Measurements from ENCODE around the gene DLK1. TPM values are rescaled to one million over a fixed set of nuclear protein-coding genes. Genes with fewer than 3 reads are reported as not detected.

The DLK1 gene
- polyA plus RNA-seq (ENCODE audit: insufficient read length) = 2,378 TPM

DNA sequence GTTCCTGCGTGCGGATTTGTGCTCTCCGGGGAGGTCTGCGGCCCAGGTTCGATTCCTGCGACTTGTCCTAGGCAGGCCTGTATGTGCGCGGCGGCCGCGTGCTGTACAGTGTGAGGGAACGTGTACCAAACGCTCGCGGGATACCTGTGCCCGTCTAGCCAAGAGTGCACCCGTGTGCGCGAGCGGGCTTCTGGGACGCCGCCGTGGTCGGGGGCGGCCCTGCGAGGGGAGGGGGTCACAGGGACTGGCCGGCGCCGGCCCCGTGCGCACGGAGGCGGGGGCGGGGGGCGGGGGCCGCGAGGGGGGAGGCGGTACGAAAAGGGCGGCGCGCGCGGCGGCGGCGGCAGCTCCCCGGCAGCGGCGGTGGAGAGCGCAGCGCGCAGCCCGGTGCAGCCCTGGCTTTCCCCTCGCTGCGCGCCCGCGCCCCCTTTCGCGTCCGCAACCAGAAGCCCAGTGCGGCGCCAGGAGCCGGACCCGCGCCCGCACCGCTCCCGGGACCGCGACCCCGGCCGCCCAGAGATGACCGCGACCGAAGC is at the start of gene DLK1:
DLK1 (plus strand) TSS at position 343 of the 536 bp plus-strand sequence; CDS start at position 520, 177 bp downstream.
- DNase-seq (ENCODE audit: low read depth) = no peak

DNA sequence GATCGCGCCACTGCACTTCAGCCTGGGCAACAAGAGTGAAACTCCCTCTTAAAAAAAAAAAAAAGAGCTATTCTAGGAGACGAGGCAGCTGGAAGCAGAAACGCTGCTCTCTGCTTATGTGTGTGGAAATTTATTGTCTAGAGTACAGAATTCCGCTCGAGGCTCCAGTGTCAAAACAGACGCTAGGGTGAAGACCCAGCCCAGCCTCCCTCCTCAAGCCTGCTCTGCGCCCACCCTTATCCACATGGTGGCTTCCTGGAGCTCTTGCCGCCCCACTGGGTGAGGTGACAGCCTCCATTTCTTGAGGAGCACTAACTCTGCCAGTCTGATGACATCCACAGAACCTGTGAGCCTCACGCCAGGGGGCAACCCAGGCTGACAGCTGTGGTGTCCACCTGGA is 49.5 kb upstream of the DLK1 start:
- DNase-seq (ENCODE audit: low read depth) = no peak

DNA sequence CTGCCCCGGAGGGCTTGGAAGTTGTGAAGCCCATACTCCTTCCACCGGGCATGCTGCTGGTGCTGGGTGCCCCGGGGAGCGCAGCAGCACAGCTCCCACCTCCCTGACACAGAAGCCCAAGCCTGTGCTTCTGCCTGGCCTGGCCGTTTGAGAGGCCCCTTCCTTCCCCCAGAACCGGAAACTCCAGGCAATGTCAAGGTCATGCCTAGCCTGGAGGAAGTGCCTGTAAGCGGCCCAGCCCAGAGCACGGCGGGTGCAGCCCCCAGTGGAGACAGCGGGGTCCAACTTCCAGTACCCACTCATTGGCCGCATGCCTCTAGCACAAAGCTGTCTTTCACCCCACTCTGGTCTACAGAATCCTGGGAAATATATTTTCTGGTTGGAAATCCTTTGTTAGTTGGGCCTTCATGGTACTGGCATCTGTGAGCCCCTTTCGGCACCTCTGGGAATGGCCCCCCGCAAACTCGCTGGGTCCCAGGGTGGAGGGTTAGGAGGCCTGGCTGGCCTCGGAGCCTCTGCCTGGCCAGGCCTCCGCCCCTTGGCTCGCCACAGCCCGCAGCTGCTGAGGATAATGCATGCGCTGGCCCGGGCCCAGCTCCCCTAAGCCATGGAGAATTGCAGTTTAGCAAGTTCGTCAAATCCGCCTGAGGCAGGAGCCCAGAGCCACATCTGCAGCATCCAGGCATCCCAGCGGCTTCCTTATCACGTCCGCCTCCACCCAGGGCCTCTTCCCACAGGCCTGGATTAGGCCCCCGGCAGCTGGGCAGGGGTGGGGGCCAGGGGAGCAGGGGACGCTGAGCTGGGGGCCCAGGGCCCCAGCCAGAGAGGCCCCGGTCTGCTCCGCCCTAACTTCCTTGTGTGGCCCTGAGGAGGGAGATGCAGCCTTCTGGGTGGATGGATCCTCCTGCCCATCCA is 48.9 kb upstream of the DLK1 start:
- peak; percentile 81 for DNase-seq (ENCODE audit: low read depth)

DNA sequence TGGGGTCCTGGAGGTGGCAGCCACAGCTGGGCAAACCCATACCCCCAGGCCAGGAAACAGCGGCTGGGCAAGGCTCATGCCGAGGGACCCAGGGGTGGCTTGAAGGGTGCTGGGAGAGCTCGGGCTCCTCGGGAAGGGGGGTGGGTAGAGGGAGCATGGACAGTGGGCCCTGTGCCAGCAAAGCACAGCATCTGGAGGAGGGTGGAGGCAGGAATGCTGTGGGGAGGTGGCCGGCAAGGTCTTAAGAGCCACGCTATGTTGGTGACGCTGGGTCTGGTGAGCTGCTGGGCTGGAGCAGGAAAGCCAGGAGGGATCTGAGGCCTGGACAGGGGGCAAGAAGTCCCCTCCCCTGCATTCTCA is 48.2 kb upstream of the DLK1 start:
- DNase-seq (ENCODE audit: low read depth) = no peak

DNA sequence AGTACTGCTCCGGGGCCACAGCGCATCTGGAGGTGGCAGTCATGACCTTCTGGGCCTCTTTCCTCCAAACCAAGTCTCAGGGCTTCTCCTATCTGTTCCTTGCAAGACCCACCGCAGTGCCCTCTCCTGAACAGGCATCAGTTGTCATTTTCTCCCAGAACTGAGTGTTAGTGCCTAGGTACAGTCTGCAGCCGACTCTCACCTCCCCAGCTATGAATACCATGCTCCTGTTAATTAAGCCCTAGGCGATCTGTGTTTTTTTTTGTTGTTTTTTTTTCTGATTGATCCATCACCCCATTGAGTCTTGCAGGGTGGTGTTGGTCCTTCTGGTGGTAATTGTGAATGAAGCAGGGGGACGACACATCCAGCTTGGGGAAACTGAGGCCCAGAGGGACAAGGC is 47.5 kb upstream of the DLK1 start:
- no peak for DNase-seq (ENCODE audit: low read depth)

DNA sequence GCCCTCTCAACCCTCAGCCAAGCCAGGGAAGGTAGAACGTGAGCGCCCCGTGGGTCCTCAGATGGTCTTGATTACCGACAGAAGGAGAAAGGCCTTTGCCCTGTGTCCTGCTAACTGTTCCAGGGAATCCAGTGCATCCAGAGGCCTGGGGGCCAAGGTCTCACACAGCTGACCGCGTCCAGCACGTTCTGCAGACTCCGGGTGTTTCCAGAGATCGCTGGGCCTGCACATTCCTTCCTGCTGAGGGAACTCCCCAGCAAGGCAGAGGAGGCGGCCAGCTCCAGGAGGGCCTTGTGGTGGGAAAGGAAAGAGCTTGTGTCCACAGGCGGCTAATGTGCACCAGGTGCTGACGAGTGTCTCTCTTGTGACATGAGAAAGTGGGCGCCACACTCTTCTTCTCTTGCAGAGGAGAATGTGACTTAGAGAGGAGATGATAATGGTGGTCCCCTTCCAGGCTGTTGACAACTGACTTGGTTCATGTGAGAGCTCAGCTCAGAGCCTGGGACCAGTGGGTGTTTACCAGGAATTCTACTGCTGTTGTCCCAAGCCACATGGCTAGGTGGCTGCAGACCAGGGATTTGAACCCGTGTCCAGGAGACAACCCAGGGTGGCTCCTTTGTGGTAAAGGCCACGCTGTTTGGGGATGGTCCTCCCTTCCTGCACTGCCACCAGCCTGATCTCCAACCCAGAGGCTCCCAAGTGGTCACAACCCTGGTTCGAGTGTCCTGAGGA is 46.8 kb upstream of the DLK1 start:
- DNase-seq (ENCODE audit: low read depth) = peak; percentile 86

DNA sequence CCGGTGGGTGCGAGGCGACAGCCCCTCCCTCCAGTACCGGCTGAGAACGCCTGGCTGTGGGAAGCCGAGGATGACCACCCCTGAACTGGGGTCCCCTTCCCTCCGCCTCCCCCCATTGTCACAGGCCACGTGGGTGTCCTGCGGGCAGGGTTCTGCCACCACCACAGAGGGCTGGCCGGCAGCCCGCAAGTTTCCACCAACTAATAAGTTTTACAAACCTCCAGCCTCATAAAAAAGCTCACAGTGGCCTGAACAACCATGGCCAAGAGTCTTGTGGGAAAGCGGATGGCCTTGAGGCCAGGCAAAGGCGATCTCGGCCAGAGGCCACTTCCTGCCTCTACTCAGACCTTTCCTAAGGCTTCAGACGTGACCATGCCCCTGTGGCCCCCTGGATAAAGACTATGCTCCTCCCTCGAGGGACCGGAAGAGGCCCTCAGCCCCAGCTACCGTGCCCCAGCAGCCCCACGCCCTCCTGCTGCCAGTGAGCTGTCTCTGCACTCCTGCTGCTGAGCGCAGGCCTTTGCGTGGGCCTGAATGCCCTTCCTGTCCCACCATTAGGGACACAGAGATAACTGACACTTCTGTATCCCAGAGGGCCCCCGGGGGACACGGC is 46.1 kb upstream of the DLK1 start:
- no peak for DNase-seq (ENCODE audit: low read depth)

DNA sequence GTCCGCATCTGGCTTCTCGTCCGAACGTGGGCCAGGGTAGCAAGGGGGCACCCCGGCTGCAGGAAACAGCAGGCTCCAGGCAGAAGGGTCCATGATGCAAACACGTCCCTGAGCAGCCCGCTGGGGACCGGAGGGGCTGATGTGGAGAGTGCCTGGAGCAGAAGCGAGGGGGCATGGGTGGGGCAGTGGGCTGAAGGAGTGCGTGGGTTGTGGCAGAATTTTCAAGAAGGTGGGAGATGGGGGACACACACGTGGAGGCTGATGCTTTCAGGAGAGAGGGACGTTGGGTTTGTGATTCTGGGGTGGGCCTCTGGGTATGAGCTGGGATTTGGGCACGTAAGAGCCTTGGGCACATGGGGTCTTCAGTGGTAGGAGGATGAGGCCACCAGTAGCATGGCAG is 45.6 kb upstream of the DLK1 start:
- no peak for DNase-seq (ENCODE audit: low read depth)

DNA sequence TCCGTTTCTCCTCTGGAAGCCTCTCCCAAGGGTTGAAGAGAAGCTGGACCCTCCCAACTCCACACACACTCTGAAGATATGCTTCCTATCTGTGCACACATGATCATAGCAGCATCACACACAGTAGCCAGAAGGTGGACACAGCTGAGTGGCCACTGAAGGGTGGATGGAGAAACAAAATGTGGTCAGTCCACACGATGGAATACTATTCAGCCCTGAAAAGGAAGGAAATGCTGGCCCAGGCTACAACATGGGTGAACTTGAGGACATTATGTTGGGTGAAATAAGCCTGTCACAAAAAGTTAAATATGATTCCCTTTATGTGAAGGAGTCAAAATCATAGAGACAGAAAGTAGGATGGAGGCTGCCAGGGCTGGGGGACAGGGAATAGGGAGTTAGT is 43.9 kb upstream of the DLK1 start:
- no peak for DNase-seq (ENCODE audit: low read depth)

DNA sequence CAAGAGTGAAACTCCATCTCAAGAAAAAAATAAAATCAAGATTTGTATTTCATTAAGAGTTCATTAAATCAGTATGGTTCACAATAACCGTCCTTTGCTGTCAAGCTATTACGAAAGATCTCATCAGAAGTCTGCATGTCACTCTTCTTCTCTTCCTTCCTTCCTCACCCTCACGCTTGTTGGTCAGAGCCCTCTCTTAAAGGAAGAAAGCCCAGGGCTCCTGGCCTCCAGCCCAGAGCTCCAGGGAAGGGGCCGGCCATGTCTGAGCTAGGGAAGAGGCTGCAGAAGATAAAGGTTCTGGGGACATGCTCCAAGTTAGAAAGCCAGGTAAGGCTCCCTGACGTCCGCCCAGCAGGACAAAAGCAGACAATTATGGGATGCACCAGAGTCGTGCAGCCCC is 43.1 kb upstream of the DLK1 start:
- no peak for DNase-seq (ENCODE audit: low read depth)

DNA sequence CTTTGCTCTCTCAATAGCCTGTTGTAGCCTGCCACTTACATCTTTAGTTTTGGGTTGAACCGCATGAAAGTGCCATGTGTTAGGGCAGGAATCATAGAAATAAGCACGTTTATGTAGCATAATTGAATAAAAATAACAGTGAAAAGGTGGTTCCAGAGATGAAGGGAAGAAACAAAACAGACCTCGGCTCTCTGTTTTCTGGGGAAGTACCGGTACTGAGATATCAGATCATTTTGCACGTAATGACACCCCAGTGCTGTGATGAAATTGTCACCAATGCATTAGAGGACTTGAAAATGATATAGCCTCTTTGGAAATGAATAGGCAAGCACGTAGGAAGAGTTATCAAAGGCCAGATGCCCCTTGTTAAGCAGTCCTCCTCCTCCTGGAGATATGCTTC is 42.5 kb upstream of the DLK1 start:
- DNase-seq (ENCODE audit: low read depth) = no peak

DNA sequence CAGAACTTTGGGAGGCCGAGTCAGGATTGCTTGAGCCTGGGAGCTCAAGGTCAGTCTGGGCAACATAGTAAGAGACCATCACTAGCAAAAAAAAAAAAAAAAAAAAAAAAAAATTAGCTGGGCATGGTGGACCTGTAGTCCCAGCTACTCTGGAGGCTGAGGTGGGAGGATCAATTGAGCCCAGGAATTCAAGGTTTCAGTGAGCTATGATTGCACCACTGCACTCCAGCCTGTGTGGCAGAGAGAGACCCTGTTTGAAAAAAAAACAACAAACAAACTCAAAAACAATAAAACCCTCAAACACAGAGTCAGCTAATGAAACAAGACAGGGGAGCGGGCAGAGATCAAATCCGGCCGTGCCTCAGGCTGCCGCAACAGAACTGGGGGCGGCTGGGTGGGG is 41.7 kb upstream of the DLK1 start:
- DNase-seq (ENCODE audit: low read depth) = no peak

DNA sequence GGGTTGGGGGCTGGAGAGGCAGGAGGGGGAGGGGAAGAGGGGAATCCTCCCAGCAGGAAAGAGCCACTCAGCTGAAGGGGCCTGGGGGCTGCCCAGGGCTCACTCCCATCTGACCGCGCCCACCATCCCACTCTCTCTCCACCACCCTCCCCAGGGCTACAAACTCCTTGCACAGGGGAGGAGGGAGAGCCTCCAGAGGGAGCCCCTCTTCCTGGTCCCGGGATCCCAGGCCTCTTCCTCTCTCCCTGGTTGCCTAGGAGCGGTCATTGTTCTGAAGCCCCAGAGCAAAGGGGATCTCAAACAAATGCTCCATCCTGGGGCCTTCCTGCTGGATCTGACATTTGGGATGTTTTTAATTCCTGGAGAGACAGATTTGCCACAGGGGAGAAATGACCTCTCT is 39.8 kb upstream of the DLK1 start:
- no peak for DNase-seq (ENCODE audit: low read depth)

DNA sequence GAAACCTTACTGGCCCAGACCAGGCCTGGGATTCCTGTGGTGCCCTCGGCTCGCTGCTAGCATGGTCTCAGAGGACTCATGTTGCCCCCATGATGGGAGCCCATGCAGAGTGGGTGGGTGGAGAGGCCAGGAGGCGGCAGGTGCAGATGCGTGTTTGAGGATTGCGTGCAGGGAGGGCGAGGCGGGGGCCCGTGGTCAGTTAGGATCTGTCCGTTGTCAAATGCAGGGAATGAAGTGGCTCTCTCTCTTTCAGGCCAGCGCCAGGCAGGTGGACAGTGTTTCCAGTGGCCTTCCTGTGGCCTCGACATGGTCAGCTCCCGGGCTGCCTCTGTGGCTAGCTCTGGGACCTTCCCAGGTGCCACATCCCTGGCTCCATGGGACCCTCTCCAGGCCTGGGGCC is 39.3 kb upstream of the DLK1 start:
- no peak for DNase-seq (ENCODE audit: low read depth)

DNA sequence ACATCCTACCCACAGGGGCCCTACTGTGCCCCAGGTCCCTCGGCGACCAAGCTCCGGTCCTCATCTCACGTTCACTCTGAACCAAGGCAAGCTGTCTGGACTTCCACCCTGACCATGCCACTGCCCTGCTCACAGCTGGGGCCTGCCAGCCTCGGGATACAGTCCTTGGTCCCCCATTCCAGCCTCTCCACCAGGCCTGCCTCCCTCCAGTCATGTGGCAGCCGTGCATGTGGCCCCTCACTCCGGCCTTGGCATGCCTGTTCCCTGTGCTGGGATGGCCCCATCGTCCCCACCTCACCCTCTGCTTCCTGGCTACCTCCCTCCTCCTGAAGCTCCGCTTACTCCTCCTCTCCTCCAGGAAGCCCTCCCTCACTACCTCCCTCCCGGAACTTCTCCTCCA is 38.6 kb upstream of the DLK1 start:
- DNase-seq (ENCODE audit: low read depth) = no peak

DNA sequence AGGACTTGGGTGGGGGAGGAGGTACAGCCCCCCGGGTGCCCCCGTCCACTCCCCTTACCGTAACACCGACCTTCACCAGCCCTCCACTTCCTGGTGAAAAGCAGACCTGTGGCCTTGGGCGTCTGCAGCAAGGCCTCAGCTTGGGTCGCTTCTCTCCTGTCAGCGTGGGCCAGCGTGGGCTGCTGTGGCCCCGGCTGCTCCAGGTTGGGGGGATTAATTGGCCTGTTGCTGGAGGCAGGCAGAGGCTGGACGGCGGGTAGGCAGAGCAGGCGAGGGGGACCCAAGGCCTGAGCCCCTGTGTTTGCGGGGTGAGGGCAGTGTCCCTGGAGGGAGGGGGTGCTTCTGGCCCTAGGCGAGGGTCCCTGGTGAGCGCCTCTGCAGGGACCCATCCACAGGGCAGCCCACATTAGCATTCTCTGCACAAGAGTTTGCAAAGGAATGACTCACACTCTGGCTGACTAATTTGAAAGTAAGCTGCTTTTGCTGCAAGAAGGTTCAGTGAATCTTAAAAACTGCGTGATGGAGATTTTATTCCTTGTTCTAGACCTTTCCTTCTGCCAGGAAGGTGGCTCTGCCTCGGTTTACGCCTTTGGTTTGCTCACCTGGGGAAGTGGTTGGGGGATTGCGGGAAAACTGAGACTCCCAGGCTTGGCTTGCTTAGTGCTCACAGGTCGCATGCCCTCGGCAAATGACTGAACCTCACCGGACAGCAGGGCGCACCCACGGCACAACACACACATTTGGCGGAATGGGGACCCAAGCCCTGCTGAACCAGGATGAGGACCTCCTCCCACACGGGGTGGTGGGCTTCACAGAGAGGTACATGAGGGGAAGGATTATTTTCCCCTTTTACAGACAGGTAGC is 37.9 kb upstream of the DLK1 start:
- DNase-seq (ENCODE audit: low read depth) = no peak

DNA sequence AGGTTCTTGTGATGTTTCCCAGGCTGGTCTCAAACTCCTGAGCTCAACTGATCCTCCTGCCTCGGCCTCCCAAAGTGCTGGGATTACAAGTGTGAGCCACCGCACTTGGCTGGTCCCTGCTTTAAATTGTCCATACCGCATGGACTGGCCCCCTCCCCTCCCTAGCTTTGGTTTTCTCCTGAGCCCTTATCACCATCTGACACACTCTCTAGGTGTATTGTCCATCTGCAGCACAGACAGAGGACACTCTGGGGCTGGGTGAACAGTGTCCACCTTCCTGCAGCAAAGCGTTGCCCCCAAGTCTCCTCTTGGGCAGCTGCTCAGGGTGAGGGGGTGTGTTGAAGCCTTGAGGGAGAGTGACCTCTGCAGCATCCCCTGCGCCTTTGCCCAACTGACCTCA is 36.0 kb upstream of the DLK1 start:
- no peak for DNase-seq (ENCODE audit: low read depth)

DNA sequence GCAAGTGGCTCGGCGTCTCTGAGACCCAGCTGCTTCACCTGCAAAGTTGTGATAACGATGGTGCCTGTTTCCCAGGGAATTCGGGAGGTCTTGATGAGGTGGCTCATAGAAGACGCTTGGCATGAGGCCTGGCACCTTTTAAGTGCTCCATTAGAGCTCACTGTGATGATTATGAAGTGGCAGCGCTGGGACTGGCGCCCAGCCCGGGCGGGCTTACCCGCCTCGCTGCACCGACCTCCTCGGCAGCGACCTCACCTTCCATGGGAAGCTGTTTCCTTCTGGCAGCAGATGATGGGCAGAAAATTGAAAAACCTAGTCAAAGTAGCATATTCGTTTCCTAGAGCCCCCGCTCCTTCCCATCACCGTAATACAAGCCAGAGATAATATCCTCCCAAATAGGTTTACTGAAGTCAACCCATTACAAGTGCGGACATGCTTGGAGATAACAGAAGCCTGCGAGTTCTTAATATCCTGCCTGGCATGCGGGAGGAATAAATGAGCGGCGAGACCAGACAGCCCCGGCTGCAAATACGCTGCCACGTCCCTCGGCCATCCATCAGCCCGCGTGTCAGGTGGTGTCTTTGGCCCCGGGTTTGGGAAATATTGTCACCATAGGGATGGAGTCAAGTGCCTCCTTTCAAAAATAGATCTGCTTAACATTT is 35.2 kb upstream of the DLK1 start:
- no peak for DNase-seq (ENCODE audit: low read depth)

DNA sequence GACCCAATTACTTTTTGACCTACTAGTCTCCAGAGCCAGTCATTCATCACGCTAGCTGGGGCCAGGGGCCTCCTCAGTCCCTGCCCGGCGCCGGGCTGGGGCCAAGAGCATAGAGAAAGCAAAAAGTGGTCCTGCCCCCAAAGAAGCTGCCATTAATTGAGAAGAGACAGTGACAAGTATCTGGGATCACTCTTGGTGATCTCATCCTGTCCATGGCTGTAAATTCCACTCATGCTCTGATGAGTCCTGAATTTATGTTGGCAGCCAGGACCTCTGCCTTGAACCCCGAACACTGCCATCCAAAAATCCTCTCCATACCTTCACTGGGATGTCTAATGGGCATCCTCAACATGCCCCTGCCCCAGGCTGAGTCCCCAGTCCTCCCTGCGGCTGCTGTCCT is 34.4 kb upstream of the DLK1 start:
- DNase-seq (ENCODE audit: low read depth) = no peak

DNA sequence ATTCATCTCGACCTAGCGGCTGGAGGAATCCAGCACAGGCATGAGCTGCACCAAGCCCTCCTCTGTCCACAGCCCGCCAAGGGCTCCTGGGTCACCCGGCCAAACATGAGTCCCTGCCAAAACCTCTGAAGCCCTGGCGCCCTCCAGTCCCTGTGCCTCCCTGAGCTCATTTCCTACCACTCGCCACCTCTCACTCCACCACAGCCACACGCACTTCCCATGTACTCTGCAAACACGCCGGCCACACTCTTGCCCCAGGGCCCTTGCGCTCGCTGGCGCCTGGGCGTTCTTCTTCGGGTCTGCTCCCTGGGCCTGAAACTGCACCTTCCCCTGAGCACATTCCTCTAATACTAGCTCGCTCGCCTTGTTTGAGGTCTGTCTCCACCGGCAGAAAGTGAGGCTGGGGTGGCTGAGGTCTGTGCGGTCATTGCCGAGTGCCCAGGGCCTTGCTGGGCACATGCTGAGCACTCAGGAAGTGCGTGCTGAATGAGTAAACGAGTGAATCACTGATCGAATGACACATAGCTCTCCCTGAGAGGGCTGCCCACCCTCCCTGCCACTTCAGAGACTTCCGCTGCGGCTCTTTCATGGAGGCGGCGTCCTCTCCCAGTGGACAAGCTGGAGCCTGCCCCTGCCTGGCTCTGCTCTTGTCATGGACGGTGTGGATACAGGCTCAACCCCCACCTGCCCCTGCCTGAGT is 33.7 kb upstream of the DLK1 start:
- no peak for DNase-seq (ENCODE audit: low read depth)

All from forelimb muscle (tissue), 1 donor.